Bronchial epithelial cell (primary cell): ENCODE results near the gene CLASP1. TPM values are rescaled to one million over a fixed set of nuclear protein-coding genes. Genes with fewer than 3 reads are reported as not detected.
A peak's percentile ranks its signal among the peaks of the same experiment; 100 is the strongest.

Experiments used
- DNase-seq: peaks from one replicate; pipeline ENCODE4 v3.0.0-alpha.2; 2010; ENCODE audit warnings: low read depth
- FAIRE-seq: peaks from 2 replicates; lab custom pipeline; 2011; peaks lifted over from hg19 to GRCh38; lab: Jason Lieb, UNC
- H3K27me3 ChIP-seq: 2 replicates; pipeline ENCODE4 v1.5.1; 2011; ENCODE audit warnings: low read length; ENCODE audit not compliant: control insufficient read depth, insufficient read depth
- H3K36me3 ChIP-seq: 2 replicates; pipeline ENCODE4 v1.5.1; 2011; ENCODE audit warnings: low read length; ENCODE audit not compliant: control insufficient read depth, insufficient read depth
- H3K4me3 ChIP-seq: 2 replicates; pipeline ENCODE4 v1.5.1; 2011; ENCODE audit warnings: mild to moderate bottlenecking, low read depth, low read length, control low read depth
- CTCF ChIP-seq: IDR thresholded peaks from 2 replicates; pipeline ENCODE4 v1.5.1; 2011; ENCODE audit warnings: mild to moderate bottlenecking, moderate library complexity, low read length, control low read depth, inconsistent platforms; ENCODE audit not compliant: insufficient read depth, severe bottlenecking
- total RNA-seq: library from RNA; depleted of rRNA; stranded (reverse); fragments of >200 nt; gene quantifications from 2 replicates; pipeline ENCODE4 v1.2.1, GENCODE V29; 2014

CLASP1 gene
- total RNA-seq, 1 donor from 2014 or later, result 56.9 TPM

GRCh38 chr2:121297217-121297830 lies 351.9 kb downstream of the CLASP1 start:
- peak; percentile 7 for FAIRE-seq

GRCh38 chr2:121295911-121296650 lies 353.2 kb downstream of the CLASP1 start:
- Histone ChIP-seq H3K36me3 (no peaks in the 10 kb centered on the region), H3K27me3 (no peaks in the 10 kb centered on the region), H3K4me3 (no peak overlapping the region)
- no peak for TF ChIP-seq CTCF
- no peak for DNase-seq
- peak; percentile 83 for FAIRE-seq

More at GRCh38 chr2:121297217-121297830, 351.9 kb downstream of the CLASP1 start:
- DNase-seq, result peak; percentile 39
- Histone ChIP-seq H3K27me3 (no peaks in the 10 kb centered on the region), H3K4me3 (no peak overlapping the region), H3K36me3 (no peaks in the 10 kb centered on the region)
- TF ChIP-seq CTCF, result peak; percentile 82

GRCh38 chr2:121294881-121295840 lies 354.1 kb downstream of the CLASP1 start:
- no peak for FAIRE-seq
- no peak for DNase-seq
- Histone ChIP-seq H3K27me3 (no peaks in the 10 kb centered on the region), H3K4me3 (no peak overlapping the region), H3K36me3 (no peaks in the 10 kb centered on the region)
- no peak for TF ChIP-seq CTCF

GRCh38 chr2:121293450-121294325 lies 355.6 kb downstream of the CLASP1 start:
- DNase-seq, result no peak
- no peaks in the 10 kb centered on the region for H3K27me3 ChIP-seq
- no peaks in the 10 kb centered on the region for H3K36me3 ChIP-seq
- no peak overlapping the region for H3K4me3 ChIP-seq
- FAIRE-seq, result no peak
- TF ChIP-seq CTCF, result no peak

GRCh38 chr2:121291251-121291580 lies 358.0 kb downstream of the CLASP1 start:
- H3K36me3 ChIP-seq, result no peaks in the 10 kb centered on the region
- no peaks in the 10 kb centered on the region for H3K27me3 ChIP-seq
- H3K4me3 ChIP-seq, result no peak overlapping the region
- no peak for FAIRE-seq
- no peak for DNase-seq
- no peak for TF ChIP-seq CTCF
